Dermis lymphatic vessel endothelial cell (primary cell): ENCODE measurements around the gene CLDN4. TPM values are rescaled to one million over a fixed set of nuclear protein-coding genes. Genes with fewer than 3 reads are reported as not detected.

Experiments used
- total RNA-seq: library from RNA; depleted of rRNA; stranded (reverse); fragments of >200 nt; gene quantifications from 2 replicates; pipeline ENCODE4 v1.2.1, GENCODE V29; 2014

The CLDN4 gene, protein sequence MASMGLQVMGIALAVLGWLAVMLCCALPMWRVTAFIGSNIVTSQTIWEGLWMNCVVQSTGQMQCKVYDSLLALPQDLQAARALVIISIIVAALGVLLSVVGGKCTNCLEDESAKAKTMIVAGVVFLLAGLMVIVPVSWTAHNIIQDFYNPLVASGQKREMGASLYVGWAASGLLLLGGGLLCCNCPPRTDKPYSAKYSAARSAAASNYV
- under 0.01 and 0.11 TPM in 2 replicates for total RNA-seq

DNA sequence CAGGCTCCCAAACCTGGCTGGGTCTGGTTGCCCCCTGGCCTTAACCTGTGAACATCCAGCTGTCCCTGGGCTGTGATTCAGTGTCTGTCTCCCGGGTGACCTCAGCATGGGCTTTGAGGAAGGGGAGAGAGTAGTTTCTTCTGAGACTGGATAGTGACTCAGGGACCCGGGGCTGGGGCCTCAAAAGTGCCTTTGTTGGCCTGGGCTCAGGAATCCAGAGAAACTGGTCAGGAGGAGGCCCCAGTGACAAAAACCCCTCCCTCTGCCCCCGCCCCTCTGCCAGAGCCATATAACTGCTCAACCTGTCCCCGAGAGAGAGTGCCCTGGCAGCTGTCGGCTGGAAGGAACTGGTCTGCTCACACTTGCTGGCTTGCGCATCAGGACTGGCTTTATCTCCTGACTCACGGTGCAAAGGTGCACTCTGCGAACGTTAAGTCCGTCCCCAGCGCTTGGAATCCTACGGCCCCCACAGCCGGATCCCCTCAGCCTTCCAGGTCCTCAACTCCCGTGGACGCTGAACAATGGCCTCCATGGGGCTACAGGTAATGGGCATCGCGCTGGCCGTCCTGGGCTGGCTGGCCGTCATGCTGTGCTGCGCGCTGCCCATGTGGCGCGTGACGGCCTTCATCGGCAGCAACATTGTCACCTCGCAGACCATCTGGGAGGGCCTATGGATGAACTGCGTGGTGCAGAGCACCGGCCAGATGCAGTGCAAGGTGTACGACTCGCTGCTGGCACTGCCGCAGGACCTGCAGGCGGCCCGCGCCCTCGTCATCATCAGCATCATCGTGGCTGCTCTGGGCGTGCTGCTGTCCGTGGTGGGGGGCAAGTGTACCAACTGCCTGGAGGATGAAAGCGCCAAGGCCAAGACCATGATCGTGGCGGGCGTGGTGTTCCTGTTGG lies at the start of gene CLDN4:
Gene CLDN4, plus strand, starts transcription at position 316 of the 903 bp plus-strand sequence. Its CDS starts 206 bp downstream, at position 522.

DNA sequence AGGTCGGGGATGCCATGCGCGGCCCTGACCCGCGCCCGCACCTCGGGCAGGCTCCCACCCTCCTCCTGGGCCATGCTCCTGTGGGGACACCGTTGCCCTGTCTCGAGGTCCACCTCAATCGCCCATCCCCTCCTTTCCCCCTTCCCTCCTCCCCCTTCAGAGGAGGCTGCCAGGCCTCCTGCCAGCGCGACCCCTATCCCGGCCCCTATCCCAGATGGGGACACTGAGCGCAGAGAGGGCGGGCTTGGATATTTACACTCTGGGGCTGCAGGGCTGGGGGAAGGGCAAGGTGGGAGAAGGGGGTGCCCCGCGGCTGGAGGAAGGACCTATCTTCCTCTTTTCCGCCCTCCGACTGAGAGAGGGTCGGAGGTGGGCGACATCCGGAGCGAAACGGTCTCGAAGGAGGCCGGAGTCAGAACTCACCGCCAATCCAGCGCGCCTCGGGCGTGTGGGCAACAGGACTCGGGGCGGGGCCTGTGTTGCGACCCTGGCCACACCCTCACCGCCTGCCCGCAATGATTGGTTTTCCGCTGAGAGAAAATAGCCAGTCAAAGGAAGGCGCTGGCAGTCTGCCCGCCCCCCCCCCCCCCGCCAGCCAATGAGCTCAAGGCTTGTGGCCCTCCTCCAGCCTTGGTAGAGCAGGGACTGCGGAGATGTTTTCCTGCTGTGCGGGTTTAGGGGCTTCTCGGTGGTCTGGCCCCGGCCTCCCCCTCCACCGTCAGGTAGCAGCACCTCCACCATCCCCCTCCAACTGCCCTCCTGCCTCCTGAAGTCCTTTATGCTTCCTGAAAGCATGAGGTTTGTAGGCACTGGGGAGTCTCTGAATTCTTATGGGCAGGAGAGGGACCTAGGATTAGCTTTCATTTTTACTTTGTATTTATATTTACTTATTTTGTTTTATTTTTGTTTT lies 11.5 kb downstream of the CLDN4 start, which contains the start of gene METTL27:
Gene METTL27, minus strand, starts transcription at position 450 of the 910 bp plus-strand sequence. Its CDS starts 376 bp downstream, at position 74.

DNA sequence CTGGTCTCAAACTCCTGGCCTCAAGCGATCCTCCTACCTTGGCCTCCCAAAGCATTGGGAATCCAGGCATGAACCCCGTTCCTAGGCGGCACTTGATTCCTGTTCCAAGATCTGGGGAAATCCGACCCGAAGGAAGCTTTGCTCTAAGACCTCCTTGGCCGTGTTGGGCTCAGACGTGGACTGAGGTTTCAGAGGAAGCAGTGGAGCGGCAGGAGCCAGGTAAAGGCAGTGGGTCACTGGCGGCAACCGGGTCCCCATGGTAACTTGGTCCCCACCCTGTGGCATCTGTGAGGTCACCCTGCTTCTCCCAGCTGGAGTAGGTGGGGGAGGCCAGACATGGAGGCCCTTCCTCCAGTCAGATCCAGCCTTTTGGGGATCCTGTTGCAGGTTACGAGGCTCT lies 30.1 kb downstream of the CLDN4 start, which contains the start of gene TMEM270:
Gene TMEM270, plus strand, starts transcription at position 301 of the 400 bp plus-strand sequence. Its CDS starts 36 bp downstream, at position 337.

Other genes with a start within 250 kb of the CLDN4 start
- gene MLXIPL, start 206.5 kb upstream of the CLDN4 start, total RNA-seq: not detected in 2 replicates
- gene VPS37D, start 163.2 kb upstream of the CLDN4 start, total RNA-seq: 2.5 and 3.5 TPM in 2 replicates
- 1.5 and 2.4 TPM in 2 replicates for gene DNAJC30, start 147.5 kb upstream of the CLDN4 start, total RNA-seq
- 32.2 and 35.8 TPM in 2 replicates for gene BUD23, start 147.4 kb upstream of the CLDN4 start, total RNA-seq
- gene STX1A, start 111.3 kb upstream of the CLDN4 start, total RNA-seq: 3.1 and 8.9 TPM in 2 replicates
- gene ABHD11, start 92.2 kb upstream of the CLDN4 start, total RNA-seq: 5.4 TPM in 2 replicates
- 0.11 TPM in 1 of 2 replicates, not detected in the other for gene CLDN3, start 60.7 kb upstream of the CLDN4 start, total RNA-seq
- 4.4 and 6.2 TPM in 2 replicates for gene METTL27, start 11.5 kb downstream of the CLDN4 start, total RNA-seq
- not detected in 2 replicates for gene TMEM270, start 30.2 kb downstream of the CLDN4 start, total RNA-seq
- 9.0 and 12.4 TPM in 2 replicates for gene ELN, start 197.2 kb downstream of the CLDN4 start, total RNA-seq